Pancreas (tissue), 10 donors: Measurements from ENCODE around the gene BBIP1. TPM values are rescaled to one million over a fixed set of nuclear protein-coding genes. Genes with fewer than 3 reads are reported as not detected.

Experiments
- ATAC-seq, 4 donors: fragments of 200-7000 bp; cut with Tn5 transposase; one replicate each; pipeline versions ENCODE4 v1.8.0 to v1.9.1; 2020; ENCODE audit warnings: mild to moderate bottlenecking in 4 of 4, moderate library complexity in 4 of 4
- DNase-seq, 6 donors: peaks; one replicate each; pipeline ENCODE4 v3.0.0-alpha.2; 2020
- FAIRE-seq: peaks from 2 replicates; lab custom pipeline; 2012; peaks lifted over from hg19 to GRCh38; lab: Jason Lieb, UNC
- H3K27ac ChIP-seq, 4 donors: fragments of 200-600 bp; sonication (generic); 1 replicate in 3 of 4; 2 replicates in 1 of 4; pipeline versions ENCODE4 v1.5.0 to v1.8.0; 2020
- H3K27me3 ChIP-seq, 4 donors: fragments of 200-600 bp; one replicate each; pipeline ENCODE4 v1.8.0; 2021
- H3K36me3 ChIP-seq, 3 donors: fragments of 200-600 bp; sonication (generic) in 1 of 3; one replicate each; pipeline versions ENCODE4 v1.5.0 to v1.8.0; 2020 to 2021
- H3K4me1 ChIP-seq, 3 donors: fragments of 200-600 bp; one replicate each; pipeline ENCODE4 v1.8.0; 2021
- H3K4me3 ChIP-seq, 4 donors: fragments of 200-600 bp; sonication (generic) in 2 of 4; one replicate each; pipeline versions ENCODE4 v1.5.0 to v1.8.0; 2020 to 2021
- H3K9me3 ChIP-seq, 4 donors: fragments of 200-600 bp; one replicate each; pipeline ENCODE4 v1.8.0; 2021
- WGBS, 2 donors: extraction: QIAGEN DNeasy Blood & Tissue Kit; methylation state at CpG; one replicate each; pipeline ENCODE4 v1.1.7; 2013; 5-methylcytosine and 5-hydroxymethylcytosine counted together
- intact Hi-C, 3 donors: fragments of 100-400 bp; cut with DNase I; formaldehyde crosslinking; loops; one replicate each; pipeline versions ENCODE4 v1.11.1 to v1.14.2; 2022
- polyA plus RNA-seq, 2 donors: library from polyadenylated mRNA; stranded (reverse); fragments of 200-250 nt; gene quantifications; one replicate each; pipeline ENCODE4 v1.2.3, GENCODE V29; 2013
- total RNA-seq, 6 donors: library from RNA; stranded (reverse); fragmentation: NEBNext Ultra II Directional in 4 of 6; extraction: Animal tissue kit (Norgen Biotek cat#: 25700) in 4 of 6; gene quantifications; one replicate each; pipeline versions ENCODE4 v1.2.1 to v1.2.4, GENCODE V29; 2021 to 2023
- TF ChIP-seq, protein P1 (sequence below), 4 donors: fragments of 200-600 bp; sonication (generic) in 3 of 4; IDR thresholded peaks; one replicate each; pipeline versions ENCODE4 v1.5.0 to v1.8.0; 2021; ENCODE audit warnings: antibody characterized with exemption in 4 of 4
- donor health status: healthy with polysubstance abuse.
- donor health status: DM: no; HTN: no; CAD: no; lungs with moderate emphysema.
- donor health status: DM: no; HTN: no; CAD: no.
- donor health status: control.
- donor health status: control.
- donor health status: Bipolar disorder and iron deficiency.
- donor health status: DM: yes; HTN: yes; CAD: no.
- donor health status: DM: no; HTN: no; CAD: no.
- donor health status: DM: no; HTN: no; CAD: no.
- donor health status: DM: yes; HTN: yes; CAD: no.

The BBIP1 gene
- total and polyA plus RNA-seq, 8 donors = 4.2 to 21.1 (median 8.4) TPM

DNA sequence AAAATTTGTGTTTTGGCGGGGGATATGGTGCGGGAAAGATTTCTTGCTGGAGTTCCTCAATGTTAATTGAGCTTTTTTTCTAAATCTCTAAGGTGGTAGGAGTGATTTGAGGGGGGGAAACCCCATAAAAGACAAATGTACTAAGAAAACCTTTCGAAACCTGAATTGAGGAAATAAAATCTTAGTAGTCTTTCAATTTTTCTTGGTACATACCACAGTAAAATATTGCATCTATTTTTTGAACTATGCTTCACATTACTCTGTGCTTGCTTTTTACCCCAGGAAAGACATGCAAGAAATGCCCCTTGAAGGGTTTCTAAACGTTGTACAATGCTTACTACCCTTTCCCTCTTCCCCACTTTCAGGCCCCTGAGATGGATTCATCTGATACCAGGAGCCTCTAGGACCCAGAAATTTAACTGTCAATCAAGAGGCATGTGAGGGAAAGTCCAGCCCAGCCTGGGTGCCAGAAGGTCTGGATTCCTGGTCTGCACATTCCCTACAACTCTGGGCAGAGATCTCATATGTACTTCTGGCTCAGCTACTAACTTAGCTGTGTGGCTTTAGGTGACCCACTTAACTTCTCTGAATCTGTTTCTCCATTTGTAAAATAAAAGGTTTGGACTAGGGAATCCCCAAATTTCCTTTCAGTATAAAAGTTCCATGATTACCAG is 53.0 kb downstream of the BBIP1 start:
- TF ChIP-seq, protein P1, sequence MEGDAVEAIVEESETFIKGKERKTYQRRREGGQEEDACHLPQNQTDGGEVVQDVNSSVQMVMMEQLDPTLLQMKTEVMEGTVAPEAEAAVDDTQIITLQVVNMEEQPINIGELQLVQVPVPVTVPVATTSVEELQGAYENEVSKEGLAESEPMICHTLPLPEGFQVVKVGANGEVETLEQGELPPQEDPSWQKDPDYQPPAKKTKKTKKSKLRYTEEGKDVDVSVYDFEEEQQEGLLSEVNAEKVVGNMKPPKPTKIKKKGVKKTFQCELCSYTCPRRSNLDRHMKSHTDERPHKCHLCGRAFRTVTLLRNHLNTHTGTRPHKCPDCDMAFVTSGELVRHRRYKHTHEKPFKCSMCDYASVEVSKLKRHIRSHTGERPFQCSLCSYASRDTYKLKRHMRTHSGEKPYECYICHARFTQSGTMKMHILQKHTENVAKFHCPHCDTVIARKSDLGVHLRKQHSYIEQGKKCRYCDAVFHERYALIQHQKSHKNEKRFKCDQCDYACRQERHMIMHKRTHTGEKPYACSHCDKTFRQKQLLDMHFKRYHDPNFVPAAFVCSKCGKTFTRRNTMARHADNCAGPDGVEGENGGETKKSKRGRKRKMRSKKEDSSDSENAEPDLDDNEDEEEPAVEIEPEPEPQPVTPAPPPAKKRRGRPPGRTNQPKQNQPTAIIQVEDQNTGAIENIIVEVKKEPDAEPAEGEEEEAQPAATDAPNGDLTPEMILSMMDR (IDR thresholded peaks at IDR 0.05) = no peak
- FAIRE-seq (no peak), ATAC-seq (peak in 1 of 4 donors; percentile 13), DNase-seq (no peak)
- intact Hi-C loops = loop anchor here in 1 of 3 donors (10.0 kb wide), 1 partner anchor 61 kb away; no protein-coding TSS in a partner anchor
- H3K9me3 ChIP-seq = no peaks in the 10 kb centered on the region
- no peaks in the 10 kb centered on the region for H3K36me3 ChIP-seq
- WGBS, 2 donors = 73 to 79% methylated on average over 4 of the region's 4 CpGs
- no peak overlapping the region for H3K4me3 ChIP-seq
- H3K27ac ChIP-seq = peak overlapping the region in 3 of 4 donors; percentile 1 to 78 (median 78)
- peaks cover 27 to 60% (median 47%) of the 10 kb centered on the region in 3 donors for H3K4me1 ChIP-seq
- H3K27me3 ChIP-seq = no peaks in the 10 kb centered on the region

DNA sequence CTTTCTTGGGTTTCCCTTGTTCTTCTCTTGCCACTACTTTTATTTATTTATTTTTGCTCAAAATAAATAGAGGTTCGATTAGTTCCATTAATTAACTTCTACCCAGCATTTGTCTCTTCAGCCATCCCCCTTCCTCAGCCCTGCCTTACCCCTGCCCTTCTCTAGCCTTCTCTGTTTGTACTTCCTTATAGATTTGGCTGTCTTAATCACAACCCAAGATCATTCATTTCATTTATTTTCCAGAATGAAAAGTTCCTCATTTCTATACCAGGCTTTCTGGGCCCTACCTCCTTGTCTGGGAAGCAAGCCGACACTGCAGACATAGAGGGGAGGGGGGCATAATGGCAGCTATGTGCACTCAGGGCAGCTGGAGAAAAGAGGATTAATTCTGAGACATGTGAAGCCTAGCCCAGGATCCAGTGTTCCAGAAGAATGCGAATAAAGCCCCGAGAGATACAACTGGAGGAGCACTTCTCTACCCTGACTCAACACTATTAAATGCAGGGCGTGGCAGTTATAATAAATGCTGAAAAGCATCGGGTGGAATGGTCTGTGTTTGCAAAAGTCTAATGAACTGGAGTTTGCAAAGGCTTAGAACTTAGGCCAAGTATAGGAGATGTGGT is 53.7 kb downstream of the BBIP1 start:
- 51 to 53% methylated on average over 6 of the region's 6 CpGs for WGBS, 2 donors
- H3K9me3 ChIP-seq = no peaks in the 10 kb centered on the region
- FAIRE-seq = no peak
- no peak overlapping the region for H3K4me3 ChIP-seq
- peak overlapping the region in 3 of 4 donors; percentile 1 to 78 (median 78) for H3K27ac ChIP-seq
- H3K27me3 ChIP-seq = no peaks in the 10 kb centered on the region
- TF ChIP-seq, protein P1 (IDR thresholded peaks at IDR 0.05) = no peak
- peaks cover 27 to 61% (median 51%) of the 10 kb centered on the region in 3 donors for H3K4me1 ChIP-seq
- DNase-seq = no peak
- intact Hi-C loops = loop anchor here in 1 of 3 donors (10.0 kb wide), 1 partner anchor 60 kb away; no protein-coding TSS in a partner anchor
- peak in 2 of 4 donors; percentile 21 to 22 for ATAC-seq
- H3K36me3 ChIP-seq = no peaks in the 10 kb centered on the region

DNA sequence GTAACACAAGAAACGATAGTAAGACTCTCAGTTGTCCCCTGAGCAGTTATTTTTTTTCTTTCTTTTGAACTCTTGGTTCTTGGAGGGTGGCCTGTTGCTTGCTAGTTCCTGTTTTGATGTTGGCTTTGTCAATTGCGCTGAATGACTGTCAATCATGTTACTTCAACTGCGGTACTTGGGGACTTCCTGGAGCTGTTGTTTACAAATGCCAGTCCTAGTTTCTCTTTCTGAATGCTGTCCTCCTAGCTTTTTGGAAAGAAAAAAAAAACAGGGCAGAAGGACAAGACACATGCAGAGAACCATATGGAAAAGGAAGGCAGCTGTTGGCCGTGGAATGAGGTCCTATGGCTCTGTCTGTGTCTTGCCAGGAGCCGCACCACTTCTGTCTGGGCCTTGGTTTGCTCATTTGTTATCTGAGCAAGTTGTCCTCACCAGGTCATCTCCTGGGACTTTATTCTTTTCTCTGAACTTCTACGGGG is 54.3 kb downstream of the BBIP1 start:
- Histone ChIP-seq H3K27me3 (no peaks in the 10 kb centered on the region), H3K4me3 (no peak overlapping the region), H3K27ac (peak overlapping the region in 3 of 4 donors; percentile 1 to 78 (median 78)), H3K36me3 (no peaks in the 10 kb centered on the region), H3K4me1 (peaks cover 27 to 67% (median 54%) of the 10 kb centered on the region in 3 donors), H3K9me3 (no peaks in the 10 kb centered on the region)
- peak in 2 of 6 donors; percentile 24 to 31 for DNase-seq
- intact Hi-C loops = loop anchor here in 1 of 3 donors (10.0 kb wide), 1 partner anchor 60 kb away; no protein-coding TSS in a partner anchor
- FAIRE-seq = no peak
- WGBS, 2 donors = 57 to 61% methylated on average over 6 of the region's 6 CpGs
- ATAC-seq = peak in 2 of 4 donors; percentile 42 to 43
- TF ChIP-seq, protein P1 (IDR thresholded peaks at IDR 0.05) = no peak

DNA sequence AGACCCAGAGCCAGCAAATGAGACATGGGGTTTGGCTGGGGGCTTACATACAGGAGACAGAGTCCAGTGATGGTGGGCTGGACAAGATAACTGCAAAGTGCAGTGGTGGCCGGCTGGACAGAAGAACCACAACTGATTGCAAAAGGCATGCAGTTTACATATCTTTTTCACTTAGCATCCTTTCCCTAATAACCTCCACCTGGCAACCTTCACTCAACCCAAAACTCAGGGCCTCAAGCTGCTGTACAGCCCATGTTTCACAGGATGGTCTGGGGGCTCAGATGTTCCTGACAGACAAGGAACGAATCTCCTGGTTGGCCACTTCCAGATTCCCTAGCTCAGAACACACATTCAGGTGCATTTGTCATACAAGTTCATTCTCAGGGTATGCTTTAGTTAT is 55.0 kb downstream of the BBIP1 start:
- Histone ChIP-seq H3K27me3 (no peaks in the 10 kb centered on the region), H3K27ac (peak overlapping the region in 2 of 4 donors; percentile 78), H3K4me3 (no peak overlapping the region), H3K36me3 (no peaks in the 10 kb centered on the region), H3K9me3 (no peaks in the 10 kb centered on the region), H3K4me1 (peaks cover 31 to 75% (median 61%) of the 10 kb centered on the region in 3 donors)
- FAIRE-seq = no peak
- intact Hi-C loops = loop anchor here in 1 of 3 donors (10.0 kb wide), 1 partner anchor 59 kb away; no protein-coding TSS in a partner anchor
- TF ChIP-seq, protein P1 (IDR thresholded peaks at IDR 0.05) = no peak
- no peak for ATAC-seq
- 96% methylated on average over 2 of the region's 2 CpGs for WGBS, 2 donors
- no peak for DNase-seq
